Measurements from ENCODE around the gene CD2BP2. TPM values are rescaled to one million over a fixed set of nuclear protein-coding genes. Genes with fewer than 3 reads are reported as not detected.

The CD2BP2 gene
- total RNA-seq, 1 donor from 2014 or later, result 58.8 TPM

DNA sequence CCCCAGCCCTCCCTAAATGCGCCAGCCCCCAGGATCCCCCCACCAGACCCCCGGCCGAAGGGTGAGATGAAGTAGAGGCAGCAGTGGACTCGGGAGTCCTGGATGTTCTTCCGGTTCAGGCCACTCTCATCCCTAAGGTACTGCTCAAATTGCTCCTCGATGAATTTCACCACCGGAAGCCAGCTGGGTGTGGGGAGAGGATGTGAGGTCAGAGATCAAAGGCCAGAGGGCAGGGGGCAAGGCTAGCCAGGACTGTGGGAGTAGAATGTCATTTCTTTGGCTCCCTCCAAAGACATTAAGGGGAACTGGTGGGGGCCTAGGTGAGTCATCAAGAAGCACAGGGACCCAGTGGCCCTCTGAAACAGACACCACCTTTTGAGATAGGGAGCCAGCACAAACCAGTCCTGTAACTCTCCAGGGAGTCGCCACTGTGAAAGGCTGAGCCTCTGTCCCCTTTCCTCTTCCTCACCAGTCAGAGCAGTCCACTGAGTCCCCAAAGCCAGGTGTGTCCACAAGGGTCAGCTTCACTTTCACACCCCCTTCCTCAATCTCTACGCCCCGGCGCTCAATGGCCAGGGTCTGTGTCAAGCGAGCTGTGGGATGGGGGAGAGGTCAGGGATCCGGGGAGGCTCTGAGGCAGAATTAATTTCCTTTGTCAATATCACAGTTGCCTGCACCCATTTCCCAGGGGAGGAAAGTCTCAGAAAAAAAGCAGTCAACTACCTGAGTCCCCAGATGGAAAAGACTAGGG is 26.4 kb upstream of the CD2BP2 start:
- H3K27me3 ChIP-seq (ENCODE audit: insufficient read depth, low read length), result no peaks in the 10 kb centered on the region
- no peak overlapping the region for H3K4me2 ChIP-seq (ENCODE audit: low read length)
- Mint-ChIP-seq H3K4me1 (ENCODE audit: low read depth, unreplicated experiment) (peaks cover 6% of the 10 kb centered on the region), H3K27me3 (ENCODE audit: low read depth, unreplicated experiment) (no peaks in the 10 kb centered on the region), H3K4me3 (ENCODE audit: unreplicated experiment) (no peak overlapping the region), H3K27ac (ENCODE audit: unreplicated experiment) (no peak overlapping the region), H3K9me3 (ENCODE audit: unreplicated experiment) (no peaks in the 10 kb centered on the region), H3K36me3 (ENCODE audit: low read depth, unreplicated experiment) (peaks cover 2% of the 10 kb centered on the region)
- DNase-seq (ENCODE audit: low read depth) (no peak), FAIRE-seq (no peak)
- H3K9ac ChIP-seq (ENCODE audit: low read length), result no peak overlapping the region
- no peak overlapping the region for H3K27ac ChIP-seq (ENCODE audit: low read depth, low read length)
- H3K9me3 ChIP-seq (ENCODE audit: insufficient read depth, low read depth, low read length), result no peaks in the 10 kb centered on the region
- no peak overlapping the region for H3K4me3 ChIP-seq (ENCODE audit: insufficient read depth, low read depth, low read length)
- H3K79me2 ChIP-seq (ENCODE audit: insufficient read depth, low read length), result peaks cover 6% of the 10 kb centered on the region
- H3K36me3 ChIP-seq (ENCODE audit: insufficient read depth, low read length), result no peaks in the 10 kb centered on the region
- TF ChIP-seq, protein P1, sequence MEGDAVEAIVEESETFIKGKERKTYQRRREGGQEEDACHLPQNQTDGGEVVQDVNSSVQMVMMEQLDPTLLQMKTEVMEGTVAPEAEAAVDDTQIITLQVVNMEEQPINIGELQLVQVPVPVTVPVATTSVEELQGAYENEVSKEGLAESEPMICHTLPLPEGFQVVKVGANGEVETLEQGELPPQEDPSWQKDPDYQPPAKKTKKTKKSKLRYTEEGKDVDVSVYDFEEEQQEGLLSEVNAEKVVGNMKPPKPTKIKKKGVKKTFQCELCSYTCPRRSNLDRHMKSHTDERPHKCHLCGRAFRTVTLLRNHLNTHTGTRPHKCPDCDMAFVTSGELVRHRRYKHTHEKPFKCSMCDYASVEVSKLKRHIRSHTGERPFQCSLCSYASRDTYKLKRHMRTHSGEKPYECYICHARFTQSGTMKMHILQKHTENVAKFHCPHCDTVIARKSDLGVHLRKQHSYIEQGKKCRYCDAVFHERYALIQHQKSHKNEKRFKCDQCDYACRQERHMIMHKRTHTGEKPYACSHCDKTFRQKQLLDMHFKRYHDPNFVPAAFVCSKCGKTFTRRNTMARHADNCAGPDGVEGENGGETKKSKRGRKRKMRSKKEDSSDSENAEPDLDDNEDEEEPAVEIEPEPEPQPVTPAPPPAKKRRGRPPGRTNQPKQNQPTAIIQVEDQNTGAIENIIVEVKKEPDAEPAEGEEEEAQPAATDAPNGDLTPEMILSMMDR (IDR thresholded peaks at IDR 0.05; ENCODE audit: insufficient read depth, low read depth, low read length), result no peak
- TF ChIP-seq EZH2 (IDR thresholded peaks at IDR 0.05; ENCODE audit: insufficient read depth, low read length), result no peak
- H4K20me1 ChIP-seq (ENCODE audit: insufficient read depth, low read length), result peaks cover 8% of the 10 kb centered on the region
- H2AFZ ChIP-seq (ENCODE audit: low read depth, low read length), result no peak overlapping the region
- H3K4me1 ChIP-seq (ENCODE audit: insufficient read depth, low read length), result peaks cover 15% of the 10 kb centered on the region

DNA sequence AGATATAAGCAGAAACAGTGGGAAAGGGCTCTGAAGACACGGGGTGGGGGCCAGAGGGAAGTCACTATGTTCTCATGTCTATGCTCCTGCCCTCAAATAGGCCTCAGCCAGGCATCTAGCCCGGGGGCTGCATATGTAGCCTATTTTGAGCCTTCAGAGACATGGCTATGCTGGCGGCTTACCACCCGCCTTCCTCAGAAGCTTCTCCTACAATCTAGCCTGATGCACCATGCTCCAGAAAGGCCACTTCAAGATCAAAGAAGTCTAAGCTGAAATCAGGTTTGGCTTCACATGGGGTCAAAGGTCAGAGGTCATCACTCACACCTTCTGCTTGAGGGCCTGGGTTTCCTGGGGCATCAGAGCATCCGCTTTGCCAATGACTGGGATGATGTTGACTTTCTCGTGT is 25.7 kb upstream of the CD2BP2 start:
- no peak overlapping the region for H3K4me3 Mint-ChIP-seq (ENCODE audit: unreplicated experiment)
- H3K36me3 ChIP-seq (ENCODE audit: insufficient read depth, low read length), result no peaks in the 10 kb centered on the region
- no peaks in the 10 kb centered on the region for H3K9me3 ChIP-seq (ENCODE audit: insufficient read depth, low read depth, low read length)
- peaks cover 15% of the 10 kb centered on the region for H3K4me1 ChIP-seq (ENCODE audit: insufficient read depth, low read length)
- H3K27ac ChIP-seq (ENCODE audit: low read depth, low read length), result no peak overlapping the region
- no peak overlapping the region for H3K4me3 ChIP-seq (ENCODE audit: insufficient read depth, low read depth, low read length)
- no peak overlapping the region for H3K27ac Mint-ChIP-seq (ENCODE audit: unreplicated experiment)
- FAIRE-seq, result no peak
- DNase-seq (ENCODE audit: low read depth), result no peak
- no peaks in the 10 kb centered on the region for H3K27me3 Mint-ChIP-seq (ENCODE audit: low read depth, unreplicated experiment)
- no peaks in the 10 kb centered on the region for H3K9me3 Mint-ChIP-seq (ENCODE audit: unreplicated experiment)
- TF ChIP-seq EZH2 (IDR thresholded peaks at IDR 0.05; ENCODE audit: insufficient read depth, low read length), result no peak
- TF ChIP-seq, protein P1 (IDR thresholded peaks at IDR 0.05; ENCODE audit: insufficient read depth, low read depth, low read length), result no peak
- peaks cover 8% of the 10 kb centered on the region for H4K20me1 ChIP-seq (ENCODE audit: insufficient read depth, low read length)
- no peak overlapping the region for H2AFZ ChIP-seq (ENCODE audit: low read depth, low read length)
- H3K4me1 Mint-ChIP-seq (ENCODE audit: low read depth, unreplicated experiment), result peaks cover 6% of the 10 kb centered on the region
- peaks cover 6% of the 10 kb centered on the region for H3K79me2 ChIP-seq (ENCODE audit: insufficient read depth, low read length)
- no peak overlapping the region for H3K4me2 ChIP-seq (ENCODE audit: low read length)
- peaks cover 2% of the 10 kb centered on the region for H3K36me3 Mint-ChIP-seq (ENCODE audit: low read depth, unreplicated experiment)
- H3K9ac ChIP-seq (ENCODE audit: low read length), result no peak overlapping the region
- H3K27me3 ChIP-seq (ENCODE audit: insufficient read depth, low read length), result no peaks in the 10 kb centered on the region
